ENCODE results near the gene ADAT2.

GRCh38 chr6:143406673-143407072 lies 43.8 kb downstream of the ADAT2 start:
- TF ChIP-seq RFX5 (IDR thresholded peaks at IDR 0.05; ENCODE audit: low read length) (no peak), POLR2AphosphoS5 (IDR thresholded peaks at IDR 0.05; ENCODE audit: low read depth, low read length) (no peak), FOSL2 (IDR thresholded peaks at IDR 0.05; ENCODE audit: borderline replicate concordance, low read depth) (no peak)
- TF ChIP-seq, protein P1, sequence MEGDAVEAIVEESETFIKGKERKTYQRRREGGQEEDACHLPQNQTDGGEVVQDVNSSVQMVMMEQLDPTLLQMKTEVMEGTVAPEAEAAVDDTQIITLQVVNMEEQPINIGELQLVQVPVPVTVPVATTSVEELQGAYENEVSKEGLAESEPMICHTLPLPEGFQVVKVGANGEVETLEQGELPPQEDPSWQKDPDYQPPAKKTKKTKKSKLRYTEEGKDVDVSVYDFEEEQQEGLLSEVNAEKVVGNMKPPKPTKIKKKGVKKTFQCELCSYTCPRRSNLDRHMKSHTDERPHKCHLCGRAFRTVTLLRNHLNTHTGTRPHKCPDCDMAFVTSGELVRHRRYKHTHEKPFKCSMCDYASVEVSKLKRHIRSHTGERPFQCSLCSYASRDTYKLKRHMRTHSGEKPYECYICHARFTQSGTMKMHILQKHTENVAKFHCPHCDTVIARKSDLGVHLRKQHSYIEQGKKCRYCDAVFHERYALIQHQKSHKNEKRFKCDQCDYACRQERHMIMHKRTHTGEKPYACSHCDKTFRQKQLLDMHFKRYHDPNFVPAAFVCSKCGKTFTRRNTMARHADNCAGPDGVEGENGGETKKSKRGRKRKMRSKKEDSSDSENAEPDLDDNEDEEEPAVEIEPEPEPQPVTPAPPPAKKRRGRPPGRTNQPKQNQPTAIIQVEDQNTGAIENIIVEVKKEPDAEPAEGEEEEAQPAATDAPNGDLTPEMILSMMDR (IDR thresholded peaks at IDR 0.05), result no peak
